Esophagus squamous epithelium (tissue), 5 donors: Measurements from ENCODE around the gene RETREG2. TPM values are rescaled to one million over a fixed set of nuclear protein-coding genes. Genes with fewer than 3 reads are reported as not detected.

Experiments used
- DNase-seq: peaks from one replicate; lab custom pipeline; 2025; lab: John Stamatoyannopoulos, UW
- H3K27ac ChIP-seq, 4 donors: fragments of 200-600 bp; sonication (generic); one replicate each; pipeline ENCODE4 v1.5.1; 2016 to 2019; ENCODE audit warnings: mild to moderate bottlenecking in 1 of 4
- H3K27me3 ChIP-seq, 4 donors: fragments of 200-600 bp; sonication (generic); 1 replicate in 3 of 4; 2 replicates in 1 of 4; pipeline versions ENCODE4 v1.5.1 to v1.6.0; 2017 to 2021; ENCODE audit warnings: antibody characterized with exemption in 1 of 4
- H3K36me3 ChIP-seq, 3 donors: fragments of 200-600 bp; sonication (generic); one replicate each; pipeline ENCODE4 v1.5.1; 2016 to 2019
- H3K4me1 ChIP-seq, 3 donors: fragments of 200-600 bp; sonication (generic); one replicate each; pipeline ENCODE4 v1.5.1; 2017 to 2019
- H3K4me3 ChIP-seq, 4 donors: fragments of 200-600 bp; sonication (generic); 1 replicate in 3 of 4; 2 replicates in 1 of 4; pipeline ENCODE4 v1.5.1; 2016 to 2019; ENCODE audit warnings: mild to moderate bottlenecking in 2 of 4, moderate library complexity in 1 of 4
- H3K9me3 ChIP-seq, 3 donors: fragments of 200-600 bp; sonication (generic); one replicate each; pipeline ENCODE4 v1.5.1; 2016 to 2019
- CTCF ChIP-seq, 6 experiments: fragments of 450-650 bp in 4 of 6; fragments of 200-600 bp in 2 of 6; sonication (generic) in 2 of 6; IDR thresholded peaks; one replicate each; pipeline ENCODE4 v1.5.1; 2016 to 2019; ENCODE audit warnings: antibody characterized with exemption in 6 of 6, mild to moderate bottlenecking in 4 of 6, moderate library complexity in 4 of 6
- POLR2A ChIP-seq, 4 donors: fragments of 450-650 bp; IDR thresholded peaks; one replicate each; pipeline ENCODE4 v1.6.1; 2017; ENCODE audit warnings: antibody characterized with exemption in 4 of 4, mild to moderate bottlenecking in 4 of 4, moderate library complexity in 3 of 4
- WGBS, 2 donors: methylation state at CpG; one replicate each; pipeline ENCODE4 v1.1.5; 2018; 5-methylcytosine and 5-hydroxymethylcytosine counted together
- intact Hi-C: fragments of 100-400 bp; cut with DNase I; formaldehyde crosslinking; loops from one replicate; pipeline ENCODE4 v1.15.0; 2022
- total RNA-seq, 4 donors: library from RNA; depleted of rRNA; stranded (reverse); fragments of >200 nt; gene quantifications; one replicate each; pipeline ENCODE4 v1.1.0, GENCODE V29; 2016
- donor health status: DM: yes; HTN: yes; CAD: no.

RETREG2 gene
- total RNA-seq, 4 donors from 2014 or later: 31.0 to 58.7 (median 41.8) TPM

DNA sequence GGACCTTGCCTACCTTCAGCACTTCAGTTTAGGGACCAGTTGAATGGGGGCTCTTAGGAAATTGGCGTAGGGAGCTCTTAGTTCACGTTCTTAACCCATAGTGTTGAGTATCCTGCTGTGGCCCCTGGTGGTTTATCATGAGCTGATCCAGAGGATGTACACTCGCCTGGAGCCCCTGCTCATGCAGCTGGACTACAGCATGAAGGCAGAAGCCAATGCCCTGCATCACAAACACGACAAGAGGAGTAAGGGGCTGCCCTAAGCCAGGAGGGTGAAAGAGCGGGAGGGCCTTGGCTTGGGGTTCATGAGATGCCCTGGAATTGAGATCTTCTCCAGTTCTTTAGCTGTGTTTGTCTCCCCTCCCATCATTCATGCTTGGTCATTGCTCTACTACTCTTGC is 2.9 kb downstream of the RETREG2 start:
- TF ChIP-seq CTCF (IDR thresholded peaks at IDR 0.05): no peak
- no peak for TF ChIP-seq POLR2A (IDR thresholded peaks at IDR 0.05)
- peaks cover 10 to 36% (median 14%) of the 10 kb centered on the region in 3 donors for H3K4me1 ChIP-seq
- peaks cover 26 to 65% (median 32%) of the 10 kb centered on the region in 3 donors for H3K36me3 ChIP-seq
- intact Hi-C loops: no loop called here
- 88 to 96% methylated on average over 4 of the region's 5 CpGs for WGBS, 2 donors
- H3K4me3 ChIP-seq: no peak overlapping the region
- H3K27me3 ChIP-seq: no peaks in the 10 kb centered on the region
- no peak overlapping the region for H3K27ac ChIP-seq
- H3K9me3 ChIP-seq: no peaks in the 10 kb centered on the region
- no peak for DNase-seq

DNA sequence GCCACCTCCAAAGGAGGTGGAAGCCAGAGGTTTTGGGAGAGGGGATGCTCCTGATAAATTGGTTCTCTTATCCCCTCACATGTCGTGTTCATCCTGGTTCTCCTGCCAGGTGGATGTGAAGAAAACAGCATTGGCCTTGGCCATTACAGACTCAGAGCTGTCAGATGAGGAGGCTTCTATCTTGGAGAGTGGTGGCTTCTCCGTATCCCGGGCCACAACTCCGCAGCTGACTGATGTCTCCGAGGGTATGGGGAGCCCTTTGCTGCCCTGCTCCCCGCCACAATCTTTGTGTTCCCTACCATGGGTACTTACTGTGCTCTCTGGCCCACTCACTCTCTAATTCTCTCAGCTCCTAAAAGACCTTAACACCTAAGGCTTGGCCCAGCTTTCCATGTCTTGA is 3.5 kb downstream of the RETREG2 start:
- no peaks in the 10 kb centered on the region for H3K9me3 ChIP-seq
- no peak overlapping the region for H3K27ac ChIP-seq
- intact Hi-C loops: no loop called here
- peaks cover 26 to 67% (median 32%) of the 10 kb centered on the region in 3 donors for H3K36me3 ChIP-seq
- DNase-seq: no peak
- TF ChIP-seq POLR2A (IDR thresholded peaks at IDR 0.05) (no peak), CTCF (IDR thresholded peaks at IDR 0.05) (no peak)
- H3K4me3 ChIP-seq: no peak overlapping the region
- H3K27me3 ChIP-seq: no peaks in the 10 kb centered on the region
- 93 to 100% methylated on average over 4 to 6 of the region's 6 CpGs for WGBS, 2 donors
- H3K4me1 ChIP-seq: peaks cover 10 to 32% (median 13%) of the 10 kb centered on the region in 3 donors

DNA sequence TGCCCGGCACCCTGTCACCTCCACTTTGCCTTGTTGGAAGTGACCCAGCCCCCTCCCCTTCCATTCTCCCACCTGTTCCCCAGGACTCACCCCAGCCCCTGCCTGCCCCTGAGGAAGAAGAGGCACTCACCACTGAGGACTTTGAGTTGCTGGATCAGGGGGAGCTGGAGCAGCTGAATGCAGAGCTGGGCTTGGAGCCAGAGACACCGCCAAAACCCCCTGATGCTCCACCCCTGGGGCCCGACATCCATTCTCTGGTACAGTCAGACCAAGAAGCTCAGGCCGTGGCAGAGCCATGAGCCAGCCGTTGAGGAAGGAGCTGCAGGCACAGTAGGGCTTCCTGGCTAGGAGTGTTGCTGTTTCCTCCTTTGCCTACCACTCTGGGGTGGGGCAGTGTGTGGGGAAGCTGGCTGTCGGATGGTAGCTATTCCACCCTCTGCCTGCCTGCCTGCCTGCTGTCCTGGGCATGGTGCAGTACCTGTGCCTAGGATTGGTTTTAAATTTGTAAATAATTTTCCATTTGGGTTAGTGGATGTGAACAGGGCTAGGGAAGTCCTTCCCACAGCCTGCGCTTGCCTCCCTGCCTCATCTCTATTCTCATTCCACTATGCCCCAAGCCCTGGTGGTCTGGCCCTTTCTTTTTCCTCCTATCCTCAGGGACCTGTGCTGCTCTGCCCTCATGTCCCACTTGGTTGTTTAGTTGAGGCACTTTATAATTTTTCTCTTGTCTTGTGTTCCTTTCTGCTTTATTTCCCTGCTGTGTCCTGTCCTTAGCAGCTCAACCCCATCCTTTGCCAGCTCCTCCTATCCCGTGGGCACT is 4.5 kb downstream of the RETREG2 start:
- Histone ChIP-seq H3K4me1 (peaks cover 10 to 26% (median 13%) of the 10 kb centered on the region in 3 donors), H3K36me3 (peaks cover 26 to 67% (median 32%) of the 10 kb centered on the region in 3 donors), H3K27ac (no peak overlapping the region), H3K9me3 (no peaks in the 10 kb centered on the region), H3K4me3 (no peak overlapping the region), H3K27me3 (no peaks in the 10 kb centered on the region)
- no peak for DNase-seq
- 66 to 69% methylated on average over 2 to 5 of the region's 8 CpGs for WGBS, 2 donors
- TF ChIP-seq CTCF (IDR thresholded peaks at IDR 0.05) (no peak), POLR2A (IDR thresholded peaks at IDR 0.05) (no peak)
- intact Hi-C loops: no loop called here

DNA sequence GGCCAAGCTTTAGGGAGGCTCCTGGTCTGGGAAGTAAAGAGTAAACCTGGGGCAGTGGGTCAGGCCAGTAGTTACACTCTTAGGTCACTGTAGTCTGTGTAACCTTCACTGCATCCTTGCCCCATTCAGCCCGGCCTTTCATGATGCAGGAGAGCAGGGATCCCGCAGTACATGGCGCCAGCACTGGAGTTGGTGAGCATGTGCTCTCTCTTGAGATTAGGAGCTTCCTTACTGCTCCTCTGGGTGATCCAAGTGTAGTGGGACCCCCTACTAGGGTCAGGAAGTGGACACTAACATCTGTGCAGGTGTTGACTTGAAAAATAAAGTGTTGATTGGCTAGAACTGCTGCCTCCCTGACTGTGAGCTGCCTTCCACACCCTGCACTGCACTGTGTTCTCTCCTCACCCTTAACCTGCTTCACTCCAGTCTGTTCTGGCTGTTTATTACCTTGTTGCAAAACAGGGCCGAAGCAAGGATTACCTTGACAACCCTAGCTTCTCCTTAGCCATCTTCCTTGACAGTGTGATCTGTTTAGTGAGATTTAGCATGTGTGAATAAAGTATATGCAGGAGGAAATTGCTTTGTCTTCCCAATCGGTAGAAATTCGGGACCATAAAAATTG is 5.2 kb downstream of the RETREG2 start:
- H3K27me3 ChIP-seq: no peaks in the 10 kb centered on the region
- WGBS, 2 donors: 89 to 96% methylated on average over 3 to 4 of the region's 6 CpGs
- peaks cover 26 to 67% (median 32%) of the 10 kb centered on the region in 3 donors for H3K36me3 ChIP-seq
- H3K4me1 ChIP-seq: peaks cover 10 to 26% (median 13%) of the 10 kb centered on the region in 3 donors
- no peaks in the 10 kb centered on the region for H3K9me3 ChIP-seq
- TF ChIP-seq CTCF (IDR thresholded peaks at IDR 0.05) (no peak), POLR2A (IDR thresholded peaks at IDR 0.05) (no peak)
- H3K4me3 ChIP-seq: no peak overlapping the region
- H3K27ac ChIP-seq: no peak overlapping the region
- no peak for DNase-seq
- intact Hi-C loops: no loop called here

GRCh38 chr2:219184121-219184520 is 6.0 kb downstream of the RETREG2 start:
- H3K27ac ChIP-seq: no peak overlapping the region
- H3K4me1 ChIP-seq: peaks cover 5 to 18% (median 8%) of the 10 kb centered on the region in 3 donors
- WGBS, 2 donors: 91 to 97% methylated on average over 2 of the region's 2 CpGs
- no peak for DNase-seq
- H3K9me3 ChIP-seq: no peaks in the 10 kb centered on the region
- intact Hi-C loops: no loop called here
- H3K36me3 ChIP-seq: peaks cover 26 to 67% (median 32%) of the 10 kb centered on the region in 3 donors
- no peaks in the 10 kb centered on the region for H3K27me3 ChIP-seq
- TF ChIP-seq POLR2A (IDR thresholded peaks at IDR 0.05): no peak
- TF ChIP-seq CTCF (IDR thresholded peaks at IDR 0.05): no peak
- no peak overlapping the region for H3K4me3 ChIP-seq
